HK-2 (cell line): ENCODE measurements around the gene BEX1.
"Not testable (repeated sequence)": the region's sequence is repeated elsewhere in the genome, so short reads cannot be mapped to it uniquely, and the experiment has no call there.

Source experiments
- DNase-seq: peaks from one replicate; pipeline ENCODE4 v3.0.0-alpha.2; 2018; ENCODE audit not compliant: unreplicated experiment

Gene BEX1

DNA sequence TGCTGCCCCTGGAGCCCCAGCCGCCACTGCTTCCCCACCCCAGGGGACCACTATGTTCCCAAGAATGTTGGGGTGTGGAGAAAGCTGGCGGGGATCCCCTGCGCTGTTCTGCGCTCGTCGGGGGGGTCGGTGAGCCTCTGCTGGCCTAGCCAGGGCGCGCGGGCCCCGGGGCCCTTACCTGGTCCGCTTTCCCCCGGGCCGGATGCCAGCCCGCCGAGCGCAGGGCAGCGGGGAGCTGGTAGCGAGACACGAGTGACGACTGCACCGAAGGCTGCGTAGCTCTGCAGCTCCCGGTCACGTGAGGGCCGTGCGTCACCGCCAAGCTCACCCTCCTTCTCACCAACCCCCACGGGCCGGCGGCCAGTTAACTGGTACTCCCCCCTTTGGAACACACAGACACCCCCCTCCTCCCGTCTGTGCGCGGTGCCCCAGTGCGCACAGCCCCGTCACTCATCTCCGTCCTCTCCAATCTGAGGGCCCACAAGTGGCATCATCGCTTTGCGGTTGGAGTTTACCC is at the start of gene BEX1:
BEX1 (minus strand) TSS at position 254 of the 517 bp plus-strand sequence. CDS start 897 bp downstream, outside the sequence.
- no peak for DNase-seq

DNA sequence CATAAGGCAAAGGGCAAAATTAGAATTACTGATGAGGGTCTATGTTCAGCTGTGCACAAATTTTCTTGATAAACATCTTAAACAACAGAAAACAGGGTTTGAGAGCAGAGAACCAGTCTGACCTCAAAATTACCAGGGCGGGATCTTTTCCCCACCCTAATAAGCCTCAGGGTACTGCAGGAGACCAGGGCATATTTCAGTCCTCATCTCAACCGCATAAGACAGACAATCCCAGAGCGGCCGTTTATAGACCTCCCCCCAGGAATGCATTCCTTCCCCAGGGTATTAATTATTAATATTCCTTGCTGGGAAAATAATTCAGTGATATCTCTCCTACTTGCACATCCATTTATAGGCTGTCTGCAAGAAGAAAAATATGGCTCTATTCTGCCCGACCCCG is 45.5 kb upstream of the BEX1 start:
- not testable (repeated sequence) for DNase-seq

DNA sequence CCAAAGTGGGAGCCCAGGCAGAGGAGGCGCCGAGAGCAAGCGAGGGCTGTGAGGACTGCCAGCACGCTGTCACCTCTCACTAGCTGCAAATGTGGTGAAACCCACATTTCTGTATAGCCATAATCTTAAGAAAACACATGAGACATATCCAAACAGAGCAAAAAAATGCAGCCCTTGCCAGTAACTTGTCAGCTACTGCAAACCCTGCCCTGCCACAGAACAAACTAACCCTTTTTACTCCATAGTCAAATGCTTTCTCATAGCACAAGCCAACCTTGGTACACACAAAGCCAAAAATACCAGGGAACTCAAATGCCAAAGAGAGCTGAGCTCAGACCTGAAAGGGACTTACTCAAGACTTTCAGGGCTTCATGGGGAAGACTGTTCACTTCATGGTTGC is 43.9 kb upstream of the BEX1 start:
- no peak for DNase-seq

DNA sequence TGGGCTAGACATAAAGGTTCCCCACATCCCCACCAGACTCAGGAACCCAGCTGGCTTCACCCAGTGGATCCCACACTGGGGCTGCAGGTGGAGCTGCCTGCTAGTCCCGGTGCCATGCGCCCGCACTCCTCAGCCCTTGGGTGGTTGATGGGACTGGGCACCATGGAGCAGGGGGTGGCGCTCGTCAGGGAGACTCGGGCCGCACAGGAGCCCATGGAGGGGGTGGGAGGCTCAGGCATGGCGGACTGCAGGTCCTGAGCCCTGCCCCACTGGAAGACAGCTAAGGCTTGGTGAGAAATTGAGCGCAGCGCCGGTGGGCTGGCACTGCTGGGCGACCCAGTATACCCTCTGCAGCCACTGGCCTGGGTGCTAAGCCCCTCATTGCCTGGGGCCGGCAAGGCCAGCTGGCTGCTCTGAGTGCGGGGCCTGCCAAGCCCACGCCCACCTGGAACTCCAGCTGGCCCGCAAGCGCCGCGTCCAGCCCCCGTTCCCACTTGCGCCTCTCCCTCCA is 43.3 kb upstream of the BEX1 start:
- not testable (repeated sequence) for DNase-seq

DNA sequence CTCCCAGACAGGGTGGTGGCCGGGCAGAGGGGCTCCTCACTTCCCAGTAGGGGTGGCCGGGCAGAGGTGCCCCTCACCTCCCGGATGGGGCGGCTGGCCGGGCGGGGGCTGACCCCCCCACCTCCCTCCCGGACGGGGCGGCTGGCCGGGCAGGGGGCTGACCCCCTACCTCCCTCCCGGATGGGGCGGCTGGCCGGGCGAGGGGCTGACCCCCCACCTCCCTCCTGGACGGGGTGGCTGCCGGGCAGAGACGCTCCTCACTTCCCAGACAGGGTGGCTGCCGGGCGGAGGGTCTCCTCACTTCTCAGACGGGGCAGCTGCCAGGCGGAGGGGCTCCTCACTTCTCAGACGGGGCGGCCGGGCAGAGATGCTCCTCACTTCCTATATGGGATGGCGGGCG is 40.4 kb upstream of the BEX1 start:
- DNase-seq: not testable (repeated sequence)

DNA sequence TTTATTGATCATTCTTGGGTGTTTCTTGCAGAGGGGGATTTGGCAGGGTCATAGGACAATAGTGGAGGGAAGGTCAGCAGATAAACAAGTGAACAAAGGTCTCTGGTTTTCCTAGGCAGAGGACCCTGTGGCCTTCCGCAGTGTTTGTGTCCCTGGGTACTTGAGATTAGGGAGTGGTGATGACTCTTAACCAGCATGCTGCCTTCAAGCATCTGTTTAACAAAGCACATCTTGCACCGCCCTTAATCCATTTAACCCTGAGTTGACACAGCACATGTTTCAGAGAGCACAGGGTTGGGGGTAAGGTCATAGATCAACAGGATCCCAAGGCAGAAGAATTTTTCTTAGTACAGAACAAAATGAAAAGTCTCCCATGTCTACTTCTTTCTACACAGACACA is 39.9 kb upstream of the BEX1 start:
- not testable (repeated sequence) for DNase-seq

DNA sequence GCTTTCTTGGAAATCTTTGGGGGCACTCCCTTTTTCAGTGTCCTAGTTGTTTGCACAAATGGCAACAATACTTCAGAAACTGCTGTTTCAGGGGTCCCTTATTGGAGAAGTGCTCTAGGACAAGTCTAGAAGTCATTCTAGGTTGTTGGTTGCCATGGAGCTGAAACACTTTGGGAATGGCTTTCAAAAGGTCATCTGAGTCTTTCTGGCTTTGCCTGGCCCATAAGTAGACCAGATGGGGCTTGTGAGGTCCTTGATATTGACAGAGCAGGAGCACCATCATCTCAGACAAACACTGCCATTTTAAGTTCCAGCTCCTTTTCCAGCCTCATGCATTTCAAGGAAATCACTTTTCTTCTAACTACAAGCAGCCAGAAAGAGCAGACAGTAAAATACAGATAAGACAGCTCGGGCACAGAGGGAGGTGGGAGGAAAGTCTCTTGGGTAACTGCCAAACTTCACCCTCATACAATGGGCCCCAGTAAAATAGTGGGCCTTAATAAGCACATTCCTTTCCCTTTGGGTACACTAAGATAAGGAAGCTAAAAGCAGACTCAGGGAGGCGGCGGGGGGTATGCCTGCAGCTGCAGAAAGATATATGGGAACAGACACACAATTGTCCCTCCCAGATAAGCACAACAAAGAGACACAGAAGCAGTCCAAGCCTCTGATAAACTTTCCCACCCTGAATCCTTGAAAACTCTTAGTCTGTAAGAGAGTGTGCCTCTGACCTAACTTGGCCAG is 37.5 kb upstream of the BEX1 start:
- DNase-seq: no peak

DNA sequence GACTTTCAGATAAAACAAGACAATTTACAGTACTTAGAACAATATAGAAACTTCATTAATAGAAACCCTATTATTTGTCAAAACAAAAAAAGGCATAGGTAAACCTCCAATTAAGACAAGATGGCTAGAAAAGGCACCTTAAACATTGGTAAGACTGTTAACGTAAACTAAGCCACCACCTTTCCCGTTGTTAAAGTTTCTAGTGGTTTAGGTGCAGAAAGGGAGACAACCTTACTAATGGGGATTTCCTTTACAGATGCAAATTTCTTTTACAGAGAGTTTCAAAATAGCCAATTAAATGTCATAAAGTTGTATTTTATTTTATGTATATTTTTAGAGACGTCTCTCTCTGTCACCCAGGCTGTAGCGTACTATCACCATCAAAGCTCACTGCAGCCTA is 36.5 kb upstream of the BEX1 start:
- no peak for DNase-seq

DNA sequence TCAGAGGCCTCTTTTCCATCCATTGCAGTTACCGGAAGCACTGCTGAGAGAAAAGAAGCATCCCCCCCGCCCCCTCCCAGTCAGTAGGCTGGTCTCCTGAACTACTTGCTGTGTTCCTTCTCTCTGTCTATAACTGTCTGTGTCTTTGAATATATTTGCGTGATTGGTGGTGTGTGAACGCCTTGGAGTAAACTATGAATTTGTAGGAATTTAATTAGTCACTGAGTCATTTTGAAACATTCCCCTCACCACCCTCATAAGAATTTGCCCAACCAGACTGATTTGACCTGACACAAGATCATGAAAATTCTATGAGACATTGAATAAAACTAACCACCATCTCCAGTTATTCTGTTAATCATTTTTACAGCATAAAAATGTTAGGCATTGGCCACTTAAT is 35.7 kb upstream of the BEX1 start:
- DNase-seq: no peak

DNA sequence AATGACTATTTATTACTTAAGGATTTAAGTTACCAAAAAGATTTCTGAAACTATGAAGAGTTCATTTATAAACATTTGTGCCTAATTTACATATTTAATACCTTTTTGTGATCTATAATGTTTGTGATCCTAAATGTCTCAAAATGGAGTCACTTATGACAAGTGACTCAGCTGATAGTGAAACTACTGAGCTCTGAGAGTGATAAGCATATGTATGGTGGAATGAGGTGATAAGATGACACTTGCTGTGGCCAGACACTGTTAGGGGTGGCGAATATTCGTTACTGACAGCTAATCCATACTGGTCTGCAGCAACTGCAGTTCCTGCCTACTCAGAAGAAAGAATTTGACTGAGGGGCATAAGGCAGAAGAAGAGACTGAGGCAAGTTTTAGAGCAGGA is 34.5 kb upstream of the BEX1 start:
- DNase-seq: no peak

DNA sequence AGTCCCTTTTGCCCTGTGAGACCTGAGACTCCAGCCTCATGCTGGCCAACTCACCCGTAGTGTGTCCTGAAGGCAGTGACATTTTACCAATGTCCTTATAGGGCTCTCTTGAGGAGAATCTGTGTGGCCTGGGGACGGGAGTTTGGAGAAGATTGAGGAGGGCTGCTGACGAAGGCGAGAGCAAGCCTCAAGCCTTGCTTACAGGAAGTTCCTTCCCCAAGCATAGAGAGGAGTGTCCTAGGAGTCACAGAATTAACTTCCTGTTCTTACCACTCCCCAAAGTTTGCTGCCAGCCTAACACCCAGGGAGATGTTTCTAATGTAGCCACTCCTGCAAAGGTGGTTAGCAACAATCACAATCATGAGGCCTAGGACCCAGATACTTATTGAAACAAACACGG is 29.0 kb upstream of the BEX1 start, which contains the start of gene NXF3:
NXF3 (minus strand) TSS at position 202 of the 400 bp plus-strand sequence; CDS start at position 82, 120 bp downstream.
- DNase-seq: no peak

DNA sequence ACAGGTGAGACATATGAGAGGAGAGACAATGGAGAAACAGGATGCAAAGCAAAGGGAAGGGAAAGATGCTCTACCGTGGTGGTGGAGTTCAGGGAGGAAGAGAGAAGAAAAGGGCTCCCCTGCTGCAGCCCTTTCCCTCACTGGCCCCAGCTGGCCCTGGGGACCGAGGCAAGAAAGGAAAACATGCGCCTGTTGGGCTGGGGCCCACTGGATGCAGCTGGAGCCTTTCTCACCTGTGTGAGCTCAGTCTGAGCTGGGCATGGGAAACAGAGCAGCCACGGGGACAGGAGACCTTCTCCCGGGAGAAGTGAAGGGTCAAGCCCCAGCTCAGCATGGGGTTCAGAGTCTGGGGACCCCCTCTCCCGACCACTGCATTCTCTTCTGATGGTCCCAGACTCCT is 17.1 kb upstream of the BEX1 start:
- DNase-seq: no peak

DNA sequence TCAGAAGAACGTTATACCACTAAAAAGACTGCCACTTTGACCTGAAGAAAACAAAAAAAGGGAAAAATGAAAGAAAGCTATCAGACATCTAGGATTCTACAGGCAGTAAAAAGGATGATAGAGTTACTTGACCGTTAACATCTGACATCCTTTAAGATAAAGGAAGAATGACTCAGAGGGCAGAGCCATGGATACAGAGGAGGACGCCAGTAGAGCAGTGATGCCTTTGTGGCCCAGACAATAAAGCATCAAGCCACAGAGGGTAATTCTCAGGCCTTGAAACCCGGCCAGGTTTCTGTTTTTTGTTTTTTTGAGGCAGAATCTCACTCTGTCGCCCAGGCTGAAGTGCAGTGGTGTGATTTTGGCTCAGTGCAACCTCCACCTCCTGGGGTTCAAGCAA is 9.5 kb upstream of the BEX1 start:
- DNase-seq: no peak

DNA sequence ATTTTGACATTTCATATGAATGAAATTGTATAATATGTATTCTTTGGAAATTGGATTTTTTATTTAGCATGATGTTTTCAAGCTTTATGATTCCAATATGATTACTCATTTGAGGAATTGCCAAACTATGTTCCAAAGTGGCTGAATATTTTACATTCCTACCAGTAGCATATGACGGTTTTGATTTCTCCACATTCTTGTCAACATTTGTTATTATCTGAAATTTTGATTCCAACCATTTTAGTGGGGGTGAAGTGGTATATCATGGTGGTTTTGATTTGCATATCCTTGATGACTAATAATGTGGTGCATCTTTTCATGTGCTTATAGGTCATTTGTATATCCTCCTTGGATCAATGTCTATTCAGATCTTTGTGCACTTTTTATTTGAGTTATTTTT is 2.6 kb upstream of the BEX1 start:
- DNase-seq: no peak

DNA sequence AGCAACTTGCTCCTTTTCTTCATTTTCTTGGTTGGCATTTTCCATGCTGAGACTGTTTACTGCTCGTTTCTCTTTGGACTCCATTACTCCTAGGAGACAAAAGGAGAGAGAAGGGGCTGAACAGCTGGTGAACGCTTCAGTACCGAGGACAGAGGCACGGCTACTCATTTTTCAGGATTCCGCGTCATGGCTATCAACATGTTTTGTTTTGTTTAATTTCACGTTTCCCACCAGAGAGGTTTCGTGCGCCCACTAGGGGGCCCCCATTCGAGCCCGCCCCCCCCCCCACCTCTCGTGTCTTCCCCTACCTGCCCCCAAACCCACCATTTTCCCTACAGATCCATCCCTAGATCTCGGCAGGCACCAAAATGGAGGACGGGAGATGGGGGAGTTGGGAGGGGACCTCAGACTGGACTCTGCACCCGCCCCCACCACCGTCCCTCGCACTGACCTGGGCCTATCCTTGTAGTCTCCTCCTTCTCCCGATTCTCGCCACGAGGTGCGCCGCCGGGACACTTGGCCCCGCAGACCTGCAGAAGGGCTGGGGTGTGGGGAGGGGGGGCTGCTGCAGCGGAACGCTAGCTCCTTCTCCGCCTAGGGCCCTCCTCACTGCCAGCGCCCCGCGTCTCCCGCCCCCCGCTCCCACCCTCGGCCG is 653 bp downstream of the BEX1 start:
- no peak for DNase-seq

DNA sequence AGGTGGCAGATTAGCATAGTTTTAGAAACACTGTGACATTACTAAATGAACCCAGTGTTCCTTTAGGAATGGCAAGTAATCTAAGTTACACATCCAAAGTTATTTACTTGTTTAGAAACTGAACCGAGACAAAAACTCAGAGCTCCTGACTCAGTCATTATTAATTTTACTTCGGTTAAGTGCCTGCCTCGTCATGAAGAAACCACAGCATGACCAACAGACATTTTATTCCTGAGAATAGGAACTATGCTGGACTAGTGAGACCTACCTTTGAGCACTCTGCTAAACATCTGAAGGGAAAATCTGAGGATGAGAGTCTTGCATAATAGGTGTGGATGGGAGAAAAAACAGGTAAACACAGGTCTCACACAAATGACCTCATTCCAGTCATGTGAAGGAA is 2.5 kb downstream of the BEX1 start:
- DNase-seq: no peak

DNA sequence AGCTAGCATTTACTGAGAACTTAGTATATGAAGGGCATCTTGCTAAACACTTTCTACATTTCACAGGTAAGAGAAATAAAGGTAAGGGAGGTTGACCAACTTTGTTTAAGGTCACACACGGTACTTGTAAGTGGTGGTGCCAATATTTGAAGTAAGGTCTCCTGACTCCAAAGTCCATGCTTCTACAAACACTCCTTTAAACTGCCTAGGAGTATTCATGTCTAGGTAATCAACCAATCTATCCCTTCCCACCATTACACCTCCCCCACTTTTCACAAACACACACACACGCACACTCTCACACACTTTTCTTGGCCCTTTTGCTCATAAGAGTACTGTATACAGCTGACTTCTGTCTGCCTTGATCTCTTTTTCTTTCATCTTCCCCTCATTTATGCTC is 7.1 kb downstream of the BEX1 start:
- no peak for DNase-seq

DNA sequence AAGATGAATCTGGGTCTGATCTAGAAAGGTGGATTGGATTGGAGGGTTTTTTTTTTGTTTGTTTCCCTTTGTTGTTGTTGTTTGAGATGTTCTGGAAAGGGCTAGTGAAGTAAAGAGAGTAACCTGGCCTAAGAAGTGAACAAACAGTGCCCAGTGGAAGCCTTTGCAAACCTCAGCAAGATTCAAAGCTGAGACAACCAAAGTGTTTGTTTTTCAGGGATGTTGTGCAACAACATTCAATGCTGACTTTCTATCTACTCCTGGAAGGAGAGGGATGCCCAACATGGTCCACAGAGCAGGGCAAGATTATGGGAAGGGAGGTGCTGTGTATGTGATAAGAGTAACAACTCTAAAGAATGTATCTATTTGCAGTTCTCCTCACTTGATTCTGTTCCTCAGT is 11.3 kb downstream of the BEX1 start:
- no peak for DNase-seq

DNA sequence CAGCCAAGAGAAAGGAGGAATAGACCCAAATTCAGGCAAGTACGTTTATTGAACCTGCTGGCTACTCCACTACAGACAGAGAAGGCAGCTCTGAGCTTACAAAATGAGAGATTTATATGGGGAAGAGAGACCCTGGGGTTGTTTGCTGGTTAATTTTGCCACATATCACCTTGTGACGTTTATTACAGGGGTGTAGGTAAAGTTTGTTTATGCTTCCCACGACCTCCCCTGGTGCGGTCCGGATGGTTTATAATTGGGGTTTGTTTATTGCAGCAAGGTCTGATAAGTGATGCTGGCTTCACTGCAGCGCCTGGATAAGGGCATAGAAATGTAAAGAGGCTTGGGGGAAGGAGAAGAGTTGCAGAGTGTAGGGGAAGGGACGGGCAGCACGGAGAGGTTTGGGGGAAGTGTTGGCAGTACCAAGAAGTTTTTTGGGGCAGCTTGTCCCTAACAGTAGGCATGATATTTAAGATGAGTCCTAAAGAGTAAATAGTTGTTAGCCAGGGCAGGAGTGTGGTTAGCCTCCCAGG is 12.6 kb downstream of the BEX1 start:
- DNase-seq: no peak

DNA sequence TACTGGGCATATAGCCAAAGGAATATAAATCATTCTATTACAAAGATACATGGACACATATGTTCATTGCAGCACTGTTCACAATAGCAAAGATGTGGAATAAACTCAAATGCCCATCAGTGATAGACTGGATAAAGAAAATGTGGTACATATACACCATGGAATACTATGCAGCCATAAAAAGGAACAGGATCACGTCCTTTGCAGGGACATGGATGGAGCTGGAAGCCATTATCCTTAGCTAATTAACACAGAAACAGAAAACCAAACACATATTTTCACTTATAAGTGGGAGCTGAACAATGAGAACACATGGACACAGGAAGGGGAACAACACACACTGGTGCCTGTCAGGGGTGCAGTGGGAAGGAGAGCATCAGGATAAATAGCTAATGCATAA is 30.6 kb downstream of the BEX1 start:
- not testable (repeated sequence) for DNase-seq

DNA sequence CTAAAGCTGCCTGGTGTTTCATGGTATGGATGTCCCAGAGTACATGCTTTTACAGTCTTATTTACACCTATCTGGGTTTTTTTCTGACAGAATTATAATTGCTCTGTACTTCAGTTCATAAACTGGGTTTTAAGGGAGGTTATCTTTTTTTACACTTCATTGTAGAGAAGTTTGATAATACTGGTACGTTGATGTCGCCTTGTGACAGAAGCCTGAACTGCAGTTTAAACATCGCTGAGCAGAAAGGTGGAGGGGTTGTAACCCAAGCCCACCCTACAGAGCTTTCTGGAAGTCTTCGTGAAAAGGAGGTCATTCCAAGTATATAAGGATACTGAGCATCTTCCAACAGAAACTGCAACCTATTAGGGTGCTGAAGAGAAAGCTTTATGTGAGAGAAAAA is 46.4 kb downstream of the BEX1 start:
- DNase-seq: no peak

DNA sequence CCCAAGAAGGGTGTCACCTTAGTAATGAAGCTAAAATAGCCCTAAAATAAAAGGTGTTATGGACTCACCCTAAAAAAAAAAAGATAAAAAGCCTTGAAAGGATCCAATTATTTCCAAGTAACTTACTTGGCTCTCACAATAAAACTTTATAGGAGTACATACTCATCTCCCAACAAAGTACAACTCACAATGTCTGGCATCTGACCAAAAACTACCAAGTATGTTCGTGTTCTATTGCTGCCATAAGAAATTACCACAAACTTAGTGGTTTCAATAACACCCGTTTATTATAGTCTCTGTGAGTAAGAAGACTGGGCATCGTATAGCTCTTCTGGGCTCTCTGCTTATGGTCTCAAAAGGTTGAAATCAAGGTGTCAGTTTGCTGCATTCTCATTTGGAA is 51.0 kb downstream of the BEX1 start:
- no peak for DNase-seq
